K562 (cell line): ENCODE measurements around the gene APOL3. TPM values are rescaled to one million over a fixed set of nuclear protein-coding genes. Genes with fewer than 3 reads are reported as not detected.

Source experiments
- FIP1L1 ChIP-seq: fragments of 200-400 bp; formaldehyde crosslinking; IDR thresholded peaks from 2 replicates; pipeline ENCODE4 v1.6.1; 2018; ENCODE audit warnings: mild to moderate bottlenecking, low read depth, low read length; ENCODE audit not compliant: poor library complexity, severe bottlenecking
- HMGXB4 ChIP-seq: sonication (generic); formaldehyde crosslinking; IDR thresholded peaks from 2 replicates; pipeline ENCODE4 v1.8.1; 2023; ENCODE audit warnings: mild to moderate bottlenecking, missing genetic modification reagents
- HSF4 ChIP-seq: fragments of 250-450 bp; sonication (Bioruptor Pico); IDR thresholded peaks from 2 replicates; pipeline ENCODE4 v2.1.2; 2022; ENCODE audit warnings: mild to moderate bottlenecking, moderate library complexity, borderline replicate concordance
- IRF9 ChIP-seq: fragments of 450-650 bp; IDR thresholded peaks from 2 replicates; pipeline ENCODE4 v1.6.1; 2016; ENCODE audit warnings: missing biosample characterization, missing genetic modification characterization
- LEF1 ChIP-seq: fragments of 450-650 bp; IDR thresholded peaks from 2 replicates; pipeline ENCODE4 v1.6.1; 2016; ENCODE audit warnings: mild to moderate bottlenecking
- MTA2 ChIP-seq: fragments of 450-650 bp; IDR thresholded peaks from 2 replicates; pipeline ENCODE4 v1.6.1; 2016; ENCODE audit warnings: low read depth
- MXD1 ChIP-seq: fragments of 250-450 bp; sonication (Bioruptor Pico); IDR thresholded peaks from 2 replicates; pipeline ENCODE4 v1.8.0; 2021; ENCODE audit warnings: borderline replicate concordance, mild to moderate bottlenecking, moderate library complexity; ENCODE audit not compliant: poor library complexity, severe bottlenecking
- TAF7 ChIP-seq: fragments of 450-650 bp; IDR thresholded peaks from 2 replicates; pipeline ENCODE4 v1.6.1; 2016; ENCODE audit warnings: missing genetic modification characterization, missing compliant biosample characterization
- TBP ChIP-seq: optimal IDR thresholded peaks from 2 replicates; pipeline ENCODE3; 2011; ENCODE audit warnings: low read depth, low read length, improper control_type of control experiment
- ZNF277 ChIP-seq: fragments of 250-450 bp; sonication (Bioruptor Pico); IDR thresholded peaks from 2 replicates; pipeline ENCODE4 v1.8.0; 2022; ENCODE audit warnings: inconsistent platforms, mild to moderate bottlenecking, moderate library complexity, borderline replicate concordance
- polyA plus RNA-seq, 8 experiments: library from polyadenylated mRNA; depleted of rRNA in 4 of 8; stranded (reverse) in 5 of 8; unstranded in 3 of 8; fragments of >200 nt; fragmentation: Nextera tagmentation in 2 of 8; fragmentation: Illumina TruSeq in 1 of 8; extraction: Ambion mirVana in 2 of 8; extraction: Trizol in 1 of 8; gene quantifications; 2 replicates each; pipeline versions ENCODE4 v1.2.1 to v1.2.3, GENCODE V29; 2011 to 2014; ENCODE audit warnings: inconsistent platforms in 1 of 8, missing spikeins in 1 of 8
- total RNA-seq, 7 experiments: library from RNA; depleted of rRNA in 6 of 7; stranded (reverse); fragments of >200 nt in 6 of 7; fragmentation: Illumina TruSeq in 2 of 7; extraction: Trizol in 2 of 7; gene quantifications; 2 replicates each; pipeline versions ENCODE4 v1.2.1 to v1.2.3, GENCODE V29; 2011 to 2021; ENCODE audit warnings: low replicate concordance in 1 of 7

Gene APOL3
- total and polyA plus RNA-seq, 9 of the 15 experiments (the other 6 are each of a cell fraction or from before 2014, with no cell fraction given), result 0.25 to 1.1 (median 0.56) TPM; not detected in 1

- no peak for TF ChIP-seq IRF9
- TF ChIP-seq FIP1L1, result no peak
- TF ChIP-seq MTA2, result no peak
- no peak for TF ChIP-seq LEF1
- no peak for TF ChIP-seq ZNF277
- no peak for TF ChIP-seq HMGXB4 (CRISPR knock-in tag)
- no peak for TF ChIP-seq HSF4 (CRISPR knock-in tag)
- no peak for TF ChIP-seq TAF7 (tag)
- no peak for TF ChIP-seq TBP
- no peak for TF ChIP-seq MXD1 (CRISPR knock-in tag)
These were observed 22.9 kb upstream of the APOL3 start (continued) for GRCh38 chr22:36183446-36183845.
